Measurements from ENCODE around the gene RAB34.

The RAB34 gene

GRCh38 chr17:28710861-28711722 lies 6.6 kb downstream of the RAB34 start:
- peak; percentile 93 for DNase-seq

- no peak for DNase-seq
These were observed 10.3 kb downstream of the RAB34 start for GRCh38 chr17:28707339-28707720.

- no peak for DNase-seq
These were observed 11.0 kb downstream of the RAB34 start for GRCh38 chr17:28706471-28707338.

- no peak for DNase-seq
These were observed 11.8 kb downstream of the RAB34 start for GRCh38 chr17:28705728-28706334.

GRCh38 chr17:28705074-28705659 lies 12.5 kb downstream of the RAB34 start:
- DNase-seq = no peak

GRCh38 chr17:28704219-28704858 lies 13.3 kb downstream of the RAB34 start:
- no peak for DNase-seq

- no peak for DNase-seq
These were observed 14.0 kb downstream of the RAB34 start for GRCh38 chr17:28703552-28704218.

- DNase-seq = no peak
These were observed 14.9 kb downstream of the RAB34 start for GRCh38 chr17:28702752-28703150.

GRCh38 chr17:28702026-28702751 lies 15.5 kb downstream of the RAB34 start:
- DNase-seq = no peak

- DNase-seq = no peak
These were observed 16.7 kb downstream of the RAB34 start for GRCh38 chr17:28700830-28701492.

GRCh38 chr17:28700278-28700677 lies 17.4 kb downstream of the RAB34 start:
- DNase-seq = no peak

- no peak for DNase-seq
These were observed 19.3 kb downstream of the RAB34 start for GRCh38 chr17:28698253-28698941.

GRCh38 chr17:28693869-28694268 lies 23.8 kb downstream of the RAB34 start:
- DNase-seq = no peak

GRCh38 chr17:28689011-28689410 lies 28.7 kb downstream of the RAB34 start:
- no peak for DNase-seq

GRCh38 chr17:28688481-28688880 lies 29.2 kb downstream of the RAB34 start:
- DNase-seq = no peak

GRCh38 chr17:28686296-28686695 lies 31.4 kb downstream of the RAB34 start:
- no peak for DNase-seq

GRCh38 chr17:28685366-28685765 lies 32.3 kb downstream of the RAB34 start:
- DNase-seq = no peak

GRCh38 chr17:28684963-28685362 lies 32.7 kb downstream of the RAB34 start:
- DNase-seq = no peak

GRCh38 chr17:28682655-28683054 lies 35.0 kb downstream of the RAB34 start:
- DNase-seq = no peak

GRCh38 chr17:28675980-28676379 lies 41.7 kb downstream of the RAB34 start:
- DNase-seq = peak; percentile 31
